Gastroesophageal sphincter (tissue), 4 donors: ENCODE measurements around the gene CCDC34. TPM values are rescaled to one million over a fixed set of nuclear protein-coding genes. Genes with fewer than 3 reads are reported as not detected.
"Not testable (repeated sequence)": the region's sequence is repeated elsewhere in the genome, so short reads cannot be mapped to it uniquely, and the experiment has no call there.

Source experiments
- ATAC-seq: fragments of 150-250 bp; one replicate; pipeline ENCODE4 v1.9.1; 2016; ENCODE audit warnings: mild to moderate bottlenecking, moderate library complexity
- H3K27ac ChIP-seq, 4 donors: fragments of 200-600 bp; sonication (generic) in 3 of 4; 1 replicate in 3 of 4; 2 replicates in 1 of 4; pipeline ENCODE4 v1.5.1; 2016 to 2019
- H3K27me3 ChIP-seq: fragments of 200-600 bp; sonication (generic); one replicate; pipeline ENCODE4 v1.5.1; 2019
- H3K36me3 ChIP-seq, 2 donors: fragments of 200-600 bp; sonication (generic); one replicate each; pipeline ENCODE4 v1.5.1; 2019; ENCODE audit warnings: control low read depth in 1 of 2
- H3K4me1 ChIP-seq, 3 donors: fragments of 200-600 bp; sonication (generic); 1 replicate in 2 of 3; 2 replicates in 1 of 3; pipeline ENCODE4 v1.5.1; 2016 to 2019; ENCODE audit warnings: control low read depth in 2 of 3
- H3K4me3 ChIP-seq, 2 donors: fragments of 200-600 bp; sonication (generic); one replicate each; pipeline ENCODE4 v1.5.1; 2019; ENCODE audit warnings: mild to moderate bottlenecking in 1 of 2, moderate library complexity in 1 of 2
- H3K9me3 ChIP-seq, 3 donors: fragments of 200-600 bp; sonication (generic); one replicate each; pipeline ENCODE4 v1.5.1; 2017 to 2019; ENCODE audit warnings: control low read depth in 2 of 3
- CTCF ChIP-seq, 4 experiments: fragments of 200-600 bp in 2 of 4; fragments of 450-650 bp in 2 of 4; sonication (generic) in 1 of 4; IDR thresholded peaks; one replicate each; pipeline ENCODE4 v1.5.1; 2017 to 2019; ENCODE audit warnings: antibody characterized with exemption in 4 of 4, mild to moderate bottlenecking in 2 of 4, moderate library complexity in 2 of 4
- EP300 ChIP-seq: sonication (generic); formaldehyde crosslinking; IDR thresholded peaks from one replicate; pipeline ENCODE4 v1.6.1; 2017; ENCODE audit warnings: antibody characterized with exemption, mild to moderate bottlenecking
- POLR2A ChIP-seq, 2 donors: fragments of 450-650 bp; IDR thresholded peaks; one replicate each; pipeline ENCODE4 v1.6.1; 2017; ENCODE audit warnings: antibody characterized with exemption in 2 of 2, mild to moderate bottlenecking in 2 of 2, moderate library complexity in 1 of 2
- POLR2AphosphoS5 ChIP-seq: sonication (generic); formaldehyde crosslinking; IDR thresholded peaks from one replicate; pipeline ENCODE4 v1.6.1; 2017; ENCODE audit warnings: antibody characterized with exemption
- WGBS, 2 donors: methylation state at CpG; one replicate each; pipeline ENCODE4 v1.1.5; 2018; ENCODE audit warnings: low coverage in 1 of 2; 5-methylcytosine and 5-hydroxymethylcytosine counted together
- total RNA-seq, 4 donors: library from RNA; depleted of rRNA; stranded (reverse); fragments of >200 nt; gene quantifications; one replicate each; pipeline ENCODE4 v1.1.0, GENCODE V29; 2016

Gene CCDC34
- total RNA-seq, 4 donors from 2014 or later: 0.78 to 1.3 (median 1.1) TPM

- no peak overlapping the region for H3K27ac ChIP-seq
- no peaks in the 10 kb centered on the region for H3K27me3 ChIP-seq
- no peak for ATAC-seq
- H3K9me3 ChIP-seq: no peaks in the 10 kb centered on the region
- H3K4me3 ChIP-seq: no peak overlapping the region
- H3K4me1 ChIP-seq: peaks cover 0 to 8% (median 0%) of the 10 kb centered on the region in 3 donors
- no peaks in the 10 kb centered on the region for H3K36me3 ChIP-seq
- TF ChIP-seq EP300: no peak
- no peak for TF ChIP-seq CTCF (IDR thresholded peaks at IDR 0.05)
- no peak for TF ChIP-seq POLR2AphosphoS5
- no peak for TF ChIP-seq POLR2A (IDR thresholded peaks at IDR 0.05)
- WGBS, 2 donors: 30 to 44% methylated on average over 3 of the region's 3 CpGs
These were observed 14.6 kb downstream of the CCDC34 start for GRCh38 chr11:27348340-27348873.

- Histone ChIP-seq H3K27me3 (no peaks in the 10 kb centered on the region), H3K36me3 (no peaks in the 10 kb centered on the region), H3K4me3 (no peak overlapping the region), H3K4me1 (peaks cover 0 to 8% (median 0%) of the 10 kb centered on the region in 3 donors), H3K27ac (no peak overlapping the region), H3K9me3 (no peaks in the 10 kb centered on the region)
- TF ChIP-seq POLR2A (IDR thresholded peaks at IDR 0.05): no peak
- no peak for TF ChIP-seq EP300
- no peak for TF ChIP-seq CTCF (IDR thresholded peaks at IDR 0.05)
- TF ChIP-seq POLR2AphosphoS5: no peak
- no peak for ATAC-seq
- 51 to 60% methylated on average over 5 of the region's 5 CpGs for WGBS, 2 donors
These were observed 15.4 kb downstream of the CCDC34 start for GRCh38 chr11:27347359-27348339.

- no peak for TF ChIP-seq EP300
- TF ChIP-seq POLR2A (IDR thresholded peaks at IDR 0.05): no peak
- no peak for TF ChIP-seq POLR2AphosphoS5
- TF ChIP-seq CTCF (IDR thresholded peaks at IDR 0.05): no peak
- H3K4me1 ChIP-seq: no peaks in the 10 kb centered on the region
- no peak for ATAC-seq
- H3K4me3 ChIP-seq: no peak overlapping the region
- H3K36me3 ChIP-seq: no peaks in the 10 kb centered on the region
- WGBS, 2 donors: 56 to 79% methylated on average over 3 of the region's 3 CpGs
- H3K27ac ChIP-seq: no peak overlapping the region
- no peaks in the 10 kb centered on the region for H3K27me3 ChIP-seq
- no peaks in the 10 kb centered on the region for H3K9me3 ChIP-seq
These were observed 23.1 kb downstream of the CCDC34 start for GRCh38 chr11:27339941-27340340.

GRCh38 chr11:27334764-27335163 is 28.3 kb downstream of the CCDC34 start:
- not testable (repeated sequence) for H3K27me3 ChIP-seq, H3K4me1 ChIP-seq, H3K4me3 ChIP-seq, H3K9me3 ChIP-seq, H3K27ac ChIP-seq, ATAC-seq, H3K36me3 ChIP-seq
- WGBS, 2 donors: 82 to 100% methylated on average over 4 of the region's 4 CpGs

GRCh38 chr11:27331981-27332380 is 31.0 kb downstream of the CCDC34 start:
- H3K4me1 ChIP-seq: no peaks in the 10 kb centered on the region
- ATAC-seq: no peak
- no peaks in the 10 kb centered on the region for H3K9me3 ChIP-seq
- no peaks in the 10 kb centered on the region for H3K27me3 ChIP-seq
- WGBS, 2 donors: 43 to 55% methylated on average over 2 of the region's 2 CpGs
- no peak for TF ChIP-seq EP300
- no peak for TF ChIP-seq POLR2A (IDR thresholded peaks at IDR 0.05)
- TF ChIP-seq POLR2AphosphoS5: no peak
- no peak for TF ChIP-seq CTCF (IDR thresholded peaks at IDR 0.05)
- H3K27ac ChIP-seq: no peak overlapping the region
- no peaks in the 10 kb centered on the region for H3K36me3 ChIP-seq
- no peak overlapping the region for H3K4me3 ChIP-seq
